Activated naive CD4-positive, alpha-beta T cell treated with anti-CD3 and anti-CD28 coated beads, Interleukin-2, amount 50 U/mL, for 72 hours (primary cell): ENCODE results near the gene NME4. TPM values are rescaled to one million over a fixed set of nuclear protein-coding genes. Genes with fewer than 3 reads are reported as not detected.
"Not testable (repeated sequence)": the region's sequence is repeated elsewhere in the genome, so short reads cannot be mapped to it uniquely, and the experiment has no call there.

Experiments used
- ATAC-seq, 2 donors: fragments of 150-1000 bp; cut with Tn5 transposase; 2 replicates each; pipeline ENCODE4 v1.10.0; 2021; ENCODE audit warnings: mild to moderate bottlenecking in 2 of 2, moderate library complexity in 2 of 2
- DNase-seq, 2 donors: peaks; one replicate each; pipeline ENCODE4 v3.0.0; 2021 to 2022; ENCODE audit warnings: low spot score in 2 of 2
- H3K27ac Mint-ChIP-seq, 2 donors: one replicate each; pipeline ENCODE4 v1.8.0; 2022; ENCODE audit warnings: mild to moderate bottlenecking in 2 of 2, mixed read lengths in 2 of 2
- H3K36me3 Mint-ChIP-seq, 2 donors: one replicate each; pipeline ENCODE4 v1.8.0; 2022; ENCODE audit warnings: mixed read lengths in 2 of 2
- H3K9me3 Mint-ChIP-seq, 2 donors: one replicate each; pipeline ENCODE4 v1.8.0; 2022; ENCODE audit warnings: mixed read lengths in 2 of 2
- total RNA-seq, 2 donors: library from RNA; stranded (reverse); gene quantifications; one replicate each; pipeline ENCODE4 v1.2.3, GENCODE V29; 2022

Gene NME4
- total RNA-seq, 2 donors from 2014 or later: 15.6 to 58.4 TPM

- Mint-ChIP-seq H3K27ac (no peak overlapping the region), H3K9me3 (no peaks in the 10 kb centered on the region), H3K36me3 (no peaks in the 10 kb centered on the region)
- ATAC-seq (no peak), DNase-seq (no peak)
Measured at GRCh38 chr16:361341-361871, 35.6 kb upstream of the NME4 start.

GRCh38 chr16:361872-362701 lies 34.9 kb upstream of the NME4 start:
- Mint-ChIP-seq H3K9me3 (no peaks in the 10 kb centered on the region), H3K27ac (no peak overlapping the region), H3K36me3 (no peaks in the 10 kb centered on the region)
- DNase-seq: peak; percentile 74 to 77
- peak; percentile 92 for ATAC-seq

GRCh38 chr16:362702-362999 lies 34.3 kb upstream of the NME4 start:
- H3K36me3 Mint-ChIP-seq, DNase-seq, H3K27ac Mint-ChIP-seq, H3K9me3 Mint-ChIP-seq: not testable (repeated sequence)
- peak in 1 of 2 donors; percentile 9 for ATAC-seq

- no peak overlapping the region for H3K27ac Mint-ChIP-seq
- ATAC-seq: no peak
- H3K9me3 Mint-ChIP-seq: no peaks in the 10 kb centered on the region
- no peaks in the 10 kb centered on the region for H3K36me3 Mint-ChIP-seq
- DNase-seq: no peak
Measured at GRCh38 chr16:363110-363765, 33.8 kb upstream of the NME4 start.

GRCh38 chr16:363766-364490 lies 33.1 kb upstream of the NME4 start:
- DNase-seq (no peak), ATAC-seq (no peak)
- no peak overlapping the region for H3K27ac Mint-ChIP-seq
- H3K9me3 Mint-ChIP-seq: no peaks in the 10 kb centered on the region
- H3K36me3 Mint-ChIP-seq: no peaks in the 10 kb centered on the region

- H3K9me3 Mint-ChIP-seq: no peaks in the 10 kb centered on the region
- H3K27ac Mint-ChIP-seq: no peak overlapping the region
- ATAC-seq (no peak), DNase-seq (peak in 1 of 2 donors; percentile 55)
- H3K36me3 Mint-ChIP-seq: no peaks in the 10 kb centered on the region
Measured at GRCh38 chr16:364595-365491, 32.2 kb upstream of the NME4 start.

GRCh38 chr16:366476-366875 lies 30.5 kb upstream of the NME4 start:
- Mint-ChIP-seq H3K27ac (no peak overlapping the region), H3K9me3 (no peaks in the 10 kb centered on the region), H3K36me3 (no peaks in the 10 kb centered on the region)
- DNase-seq (no peak), ATAC-seq (no peak)

GRCh38 chr16:367333-367903 lies 29.6 kb upstream of the NME4 start:
- peak in 1 of 2 donors; percentile 57 for DNase-seq
- Mint-ChIP-seq H3K27ac (no peak overlapping the region), H3K9me3 (no peaks in the 10 kb centered on the region), H3K36me3 (no peaks in the 10 kb centered on the region)
- ATAC-seq: no peak

- ATAC-seq (no peak), DNase-seq (no peak)
- Mint-ChIP-seq H3K9me3 (no peaks in the 10 kb centered on the region), H3K27ac (peak overlapping the region in 1 of 2 donors; percentile 94), H3K36me3 (no peaks in the 10 kb centered on the region)
Measured at GRCh38 chr16:368388-369158, 28.4 kb upstream of the NME4 start.

- H3K9me3 Mint-ChIP-seq: no peaks in the 10 kb centered on the region
- ATAC-seq: no peak
- DNase-seq: no peak
- H3K27ac Mint-ChIP-seq: peak overlapping the region in 1 of 2 donors; percentile 94
- H3K36me3 Mint-ChIP-seq: no peaks in the 10 kb centered on the region
Measured at GRCh38 chr16:369275-369865, 27.6 kb upstream of the NME4 start.

GRCh38 chr16:369866-370436 lies 27.0 kb upstream of the NME4 start:
- Mint-ChIP-seq H3K36me3 (no peaks in the 10 kb centered on the region), H3K9me3 (no peaks in the 10 kb centered on the region), H3K27ac (peak overlapping the region in 1 of 2 donors; percentile 94)
- ATAC-seq: no peak
- no peak for DNase-seq

GRCh38 chr16:370443-370842 lies 26.6 kb upstream of the NME4 start, which contains the start of gene MRPL28:
TSS of gene MRPL28 (minus strand) at chr16:370538. CDS start at chr16:370218, 320 bp downstream.
- H3K27ac Mint-ChIP-seq: peak within 1 kb of the TSS; percentile 94 to 96
- ATAC-seq: peak; percentile 99 to 100
- DNase-seq: peak; percentile 90 to 94
- no peaks in the 10 kb centered on the region for H3K36me3 Mint-ChIP-seq
- H3K9me3 Mint-ChIP-seq: no peaks in the 10 kb centered on the region

GRCh38 chr16:370979-371514 lies 26.0 kb upstream of the NME4 start:
- Mint-ChIP-seq H3K9me3 (no peaks in the 10 kb centered on the region), H3K36me3 (no peaks in the 10 kb centered on the region), H3K27ac (peak overlapping the region; percentile 94 to 96)
- ATAC-seq (peak in 1 of 2 donors; percentile 3), DNase-seq (no peak)

- no peaks in the 10 kb centered on the region for H3K36me3 Mint-ChIP-seq
- DNase-seq (no peak), ATAC-seq (no peak)
- H3K27ac Mint-ChIP-seq: peak overlapping the region in 1 of 2 donors; percentile 94
- H3K9me3 Mint-ChIP-seq: no peaks in the 10 kb centered on the region
Measured at GRCh38 chr16:371515-372301, 25.3 kb upstream of the NME4 start.
